GM21825 (cell line): ENCODE results near the gene KNDC1.
"Not testable (repeated sequence)": the region's sequence is repeated elsewhere in the genome, so short reads cannot be mapped to it uniquely, and the experiment has no call there.

ENCODE experiments used
- ATAC-seq: cut with Tn5 transposase; IDR thresholded peaks from one replicate; pipeline ENCODE4 v1.9.1; 2021; ENCODE audit warnings: mild to moderate bottlenecking, moderate library complexity; ENCODE audit not compliant: unreplicated experiment

The KNDC1 gene

GRCh38 chr10:133215586-133215985 is 55.6 kb downstream of the KNDC1 start:
- no peak for ATAC-seq

GRCh38 chr10:133216776-133217175 is 56.8 kb downstream of the KNDC1 start:
- no peak for ATAC-seq

GRCh38 chr10:133217800-133218589 is 58.0 kb downstream of the KNDC1 start:
- ATAC-seq: no peak

- no peak for ATAC-seq
Observed at GRCh38 chr10:133218891-133219290, 58.9 kb downstream of the KNDC1 start.

GRCh38 chr10:133219782-133220181 is 59.8 kb downstream of the KNDC1 start:
- no peak for ATAC-seq

GRCh38 chr10:133221331-133221730 is 61.3 kb downstream of the KNDC1 start:
- ATAC-seq: no peak

- ATAC-seq: not testable (repeated sequence)
Observed at GRCh38 chr10:133221756-133222155, 61.7 kb downstream of the KNDC1 start.

- no peak for ATAC-seq
Observed at GRCh38 chr10:133224076-133224475, 64.1 kb downstream of the KNDC1 start.

GRCh38 chr10:133224756-133225372 is 64.8 kb downstream of the KNDC1 start:
- no peak for ATAC-seq

GRCh38 chr10:133225707-133226191 is 65.7 kb downstream of the KNDC1 start:
- no peak for ATAC-seq

GRCh38 chr10:133226251-133226808 is 66.3 kb downstream of the KNDC1 start:
- no peak for ATAC-seq

- ATAC-seq: no peak
Observed at GRCh38 chr10:133227256-133227655, 67.2 kb downstream of the KNDC1 start.

GRCh38 chr10:133229265-133230043 is 69.4 kb downstream of the KNDC1 start:
- no peak for ATAC-seq

GRCh38 chr10:133230044-133230361 is 70.0 kb downstream of the KNDC1 start, which contains the start of gene UTF1:
UTF1 (plus strand) TSS chr10:133230217; CDS start chr10:133230289, 72 bp downstream.
- no peak for ATAC-seq

- no peak for ATAC-seq
Observed at GRCh38 chr10:133230387-133231195, 70.6 kb downstream of the KNDC1 start.

GRCh38 chr10:133231244-133231945 is 71.4 kb downstream of the KNDC1 start:
- no peak for ATAC-seq

- no peak for ATAC-seq
Observed at GRCh38 chr10:133231946-133232574, 72.0 kb downstream of the KNDC1 start.

GRCh38 chr10:133234796-133235195 is 74.8 kb downstream of the KNDC1 start:
- ATAC-seq: not testable (repeated sequence)

GRCh38 chr10:133235265-133235855 is 75.3 kb downstream of the KNDC1 start:
- no peak for ATAC-seq
